ENCODE data around the gene REM1. TPM values are rescaled to one million over a fixed set of nuclear protein-coding genes. Genes with fewer than 3 reads are reported as not detected.
"Not testable (repeated sequence)": the region's sequence is repeated elsewhere in the genome, so short reads cannot be mapped to it uniquely, and the experiment has no call there.

The REM1 gene
- total and polyA plus RNA-seq, 7 donors: 0.91 to 2.8 (median 1.0) TPM

DNA sequence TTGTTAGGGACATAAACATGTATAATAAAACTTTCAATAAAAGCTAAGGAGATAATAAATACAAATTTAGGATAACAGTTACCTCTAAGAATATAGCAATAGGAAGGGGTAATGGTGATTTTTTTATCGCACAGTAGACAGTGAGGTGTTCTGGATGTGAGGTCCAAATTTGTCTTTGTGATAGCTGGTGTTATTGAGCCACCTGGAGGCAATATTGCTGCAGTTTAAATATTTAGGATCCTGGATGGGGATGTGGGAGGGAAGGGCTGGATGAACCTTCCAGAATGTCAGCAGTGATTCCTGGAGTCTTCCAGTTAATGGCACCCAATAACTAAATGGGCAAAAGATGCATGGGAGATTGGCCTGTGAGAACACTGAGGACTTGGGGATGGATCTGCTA, 20.7 kb upstream of the REM1 start:
- TF ChIP-seq, protein P1, sequence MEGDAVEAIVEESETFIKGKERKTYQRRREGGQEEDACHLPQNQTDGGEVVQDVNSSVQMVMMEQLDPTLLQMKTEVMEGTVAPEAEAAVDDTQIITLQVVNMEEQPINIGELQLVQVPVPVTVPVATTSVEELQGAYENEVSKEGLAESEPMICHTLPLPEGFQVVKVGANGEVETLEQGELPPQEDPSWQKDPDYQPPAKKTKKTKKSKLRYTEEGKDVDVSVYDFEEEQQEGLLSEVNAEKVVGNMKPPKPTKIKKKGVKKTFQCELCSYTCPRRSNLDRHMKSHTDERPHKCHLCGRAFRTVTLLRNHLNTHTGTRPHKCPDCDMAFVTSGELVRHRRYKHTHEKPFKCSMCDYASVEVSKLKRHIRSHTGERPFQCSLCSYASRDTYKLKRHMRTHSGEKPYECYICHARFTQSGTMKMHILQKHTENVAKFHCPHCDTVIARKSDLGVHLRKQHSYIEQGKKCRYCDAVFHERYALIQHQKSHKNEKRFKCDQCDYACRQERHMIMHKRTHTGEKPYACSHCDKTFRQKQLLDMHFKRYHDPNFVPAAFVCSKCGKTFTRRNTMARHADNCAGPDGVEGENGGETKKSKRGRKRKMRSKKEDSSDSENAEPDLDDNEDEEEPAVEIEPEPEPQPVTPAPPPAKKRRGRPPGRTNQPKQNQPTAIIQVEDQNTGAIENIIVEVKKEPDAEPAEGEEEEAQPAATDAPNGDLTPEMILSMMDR (IDR thresholded peaks at IDR 0.05): no peak
- Histone ChIP-seq H3K9me3 (no peaks in the 10 kb centered on the region), H3K27me3 (ENCODE audit: insufficient read depth in 3 of 3, low read length in 2 of 3) (peaks cover 0 to 5% (median 0%) of the 10 kb centered on the region in 3 donors), H3K27ac (no peak overlapping the region), H3K36me3 (ENCODE audit: insufficient read depth in 1 of 2, low read depth in 1 of 2) (no peaks in the 10 kb centered on the region), H3K4me3 (no peak overlapping the region), H3K4me1 (no peaks in the 10 kb centered on the region)
- WGBS, 3 donors: 91 to 93% (median 92%) methylated on average over 1 of the region's 1 CpG
- DNase-seq (no peak), ATAC-seq (no peak)
- intact Hi-C loops (cut with DNase I): no loop called here

DNA sequence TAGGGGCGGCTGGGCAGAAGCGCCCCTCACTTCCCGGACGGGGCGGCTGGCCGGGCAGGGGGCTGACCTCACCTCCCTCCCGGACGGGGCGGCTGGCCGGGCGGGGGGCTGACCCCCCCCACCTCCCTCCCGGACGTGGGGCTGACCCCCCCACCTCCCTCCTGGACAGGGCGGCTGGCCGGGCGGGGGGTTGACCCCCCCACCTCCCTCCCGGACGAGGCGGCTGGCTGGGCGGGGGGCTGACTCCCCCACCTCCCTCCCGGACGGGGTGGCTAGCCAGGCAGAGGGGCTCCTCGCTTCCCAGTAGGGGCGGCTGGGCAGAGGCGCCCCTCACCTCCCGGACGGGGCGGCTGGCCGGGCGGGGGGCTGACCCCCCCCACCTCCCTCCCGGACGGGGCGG, 4.1 kb upstream of the REM1 start:
- WGBS, 3 donors: 60 to 95% (median 94%) methylated on average over 4 to 20 of the region's 33 CpGs
- H3K4me3 ChIP-seq; ATAC-seq; H3K36me3 ChIP-seq (ENCODE audit: insufficient read depth in 1 of 2, low read depth in 1 of 2); H3K9me3 ChIP-seq; intact Hi-C loops (cut with DNase I); H3K27me3 ChIP-seq (ENCODE audit: insufficient read depth in 3 of 3, low read length in 2 of 3); H3K27ac ChIP-seq; H3K4me1 ChIP-seq; DNase-seq: not testable (repeated sequence)

DNA sequence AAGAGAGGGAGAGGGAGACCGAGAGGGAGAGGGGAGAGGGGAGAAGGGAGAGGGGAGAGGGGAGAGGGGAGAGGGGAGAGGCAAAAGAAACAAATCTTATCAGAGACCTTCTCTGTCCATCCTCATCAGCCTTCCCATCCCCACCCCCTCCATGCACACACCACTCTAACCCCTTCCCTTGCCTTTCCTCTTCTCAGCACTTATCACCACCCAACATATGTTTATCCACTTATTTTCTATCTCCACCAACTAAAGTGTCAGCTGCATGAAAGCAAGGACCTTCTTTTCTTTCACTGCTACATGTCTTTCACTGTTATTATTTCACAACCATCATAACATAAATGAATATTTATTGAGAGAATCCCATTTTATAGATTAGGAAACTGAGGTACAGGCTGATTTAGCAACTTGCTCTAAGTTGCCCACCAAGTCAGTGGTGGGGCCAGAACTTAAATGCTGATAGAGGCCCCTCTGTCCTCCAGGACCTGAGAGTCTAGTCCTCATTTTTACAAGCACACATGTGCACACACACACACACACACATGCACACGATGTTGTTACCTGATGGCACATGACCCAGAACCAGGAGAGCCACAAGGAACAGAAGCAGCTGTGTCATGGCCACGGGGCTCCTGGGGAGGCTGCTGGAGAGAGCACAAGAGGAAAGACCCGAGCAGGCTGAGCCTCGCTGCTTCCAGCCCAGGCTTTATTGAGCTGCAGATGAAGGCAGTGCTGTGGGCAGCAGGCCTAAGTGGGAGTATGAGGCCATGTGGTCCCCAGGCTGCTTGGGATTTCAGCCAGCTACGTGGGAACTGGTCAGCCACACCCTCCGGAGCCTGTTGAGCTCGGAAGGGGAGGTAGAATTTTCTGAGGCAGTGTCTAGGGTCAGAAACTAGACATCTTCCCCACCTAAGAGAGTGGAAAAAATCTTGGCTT, 2.4 kb upstream of the REM1 start:
- ATAC-seq (no peak), DNase-seq (no peak)

DNA sequence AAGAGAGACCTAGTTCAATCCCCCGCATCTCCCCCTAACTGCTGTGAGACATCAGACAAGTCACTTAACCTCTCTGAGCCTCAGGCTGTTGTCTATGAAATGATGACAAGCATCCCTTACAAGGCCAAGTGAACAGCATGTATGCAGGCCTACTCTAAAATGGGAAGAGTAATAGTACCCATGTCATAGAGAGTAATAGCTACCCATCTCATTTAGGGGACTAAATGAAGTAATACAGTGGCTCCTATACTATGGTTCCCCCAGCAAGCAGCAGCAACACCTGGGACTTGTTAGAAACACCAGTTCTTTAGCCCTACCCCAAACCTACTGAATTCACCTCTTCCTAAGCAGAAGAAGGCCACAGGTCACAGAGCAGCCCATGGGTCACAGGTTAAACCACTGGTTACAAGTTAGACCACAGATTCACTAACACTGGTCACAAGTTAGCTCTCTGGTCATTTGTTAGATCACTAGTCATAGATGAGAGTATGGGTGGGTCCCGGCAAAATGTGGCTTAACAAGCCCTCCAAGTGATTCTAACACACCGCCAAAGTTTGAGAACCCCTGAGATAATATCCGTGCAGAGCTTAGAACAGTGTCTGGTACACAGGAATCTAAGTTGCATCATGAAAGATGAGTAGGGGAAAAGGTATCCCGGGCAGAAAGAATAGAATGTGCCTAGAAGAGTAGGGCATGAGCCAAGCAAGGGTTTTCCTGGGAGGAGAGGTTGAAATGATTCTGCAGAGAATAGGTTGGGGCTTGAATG, 1.6 kb upstream of the REM1 start:
- DNase-seq: no peak
- ATAC-seq: no peak
- no peaks in the 10 kb centered on the region for H3K36me3 ChIP-seq (ENCODE audit: insufficient read depth in 1 of 2, low read depth in 1 of 2)
- TF ChIP-seq, protein P1 (IDR thresholded peaks at IDR 0.05): no peak
- no peak overlapping the region for H3K27ac ChIP-seq
- H3K27me3 ChIP-seq (ENCODE audit: insufficient read depth in 3 of 3, low read length in 2 of 3): peaks cover 0 to 18% (median 7%) of the 10 kb centered on the region in 3 donors
- no peaks in the 10 kb centered on the region for H3K9me3 ChIP-seq
- 76 to 82% (median 79%) methylated on average over 5 of the region's 5 CpGs for WGBS, 3 donors
- H3K4me1 ChIP-seq: no peaks in the 10 kb centered on the region
- no peak overlapping the region for H3K4me3 ChIP-seq
- intact Hi-C loops (cut with DNase I): no loop called here

More for the DNA sequence above, 2.4 kb upstream of the REM1 start:
- WGBS, 3 donors: 36 to 37% (median 36%) methylated on average over 7 of the region's 8 CpGs
- intact Hi-C loops (cut with DNase I): no loop called here
- H3K27me3 ChIP-seq (ENCODE audit: insufficient read depth in 3 of 3, low read length in 2 of 3): peaks cover 2 to 18% (median 7%) of the 10 kb centered on the region in 3 donors
- H3K36me3 ChIP-seq (ENCODE audit: insufficient read depth in 1 of 2, low read depth in 1 of 2): no peaks in the 10 kb centered on the region
- H3K4me3 ChIP-seq: no peak overlapping the region
- H3K4me1 ChIP-seq: no peaks in the 10 kb centered on the region
- H3K9me3 ChIP-seq: no peaks in the 10 kb centered on the region
- TF ChIP-seq, protein P1 (IDR thresholded peaks at IDR 0.05): no peak
- no peak overlapping the region for H3K27ac ChIP-seq

DNA sequence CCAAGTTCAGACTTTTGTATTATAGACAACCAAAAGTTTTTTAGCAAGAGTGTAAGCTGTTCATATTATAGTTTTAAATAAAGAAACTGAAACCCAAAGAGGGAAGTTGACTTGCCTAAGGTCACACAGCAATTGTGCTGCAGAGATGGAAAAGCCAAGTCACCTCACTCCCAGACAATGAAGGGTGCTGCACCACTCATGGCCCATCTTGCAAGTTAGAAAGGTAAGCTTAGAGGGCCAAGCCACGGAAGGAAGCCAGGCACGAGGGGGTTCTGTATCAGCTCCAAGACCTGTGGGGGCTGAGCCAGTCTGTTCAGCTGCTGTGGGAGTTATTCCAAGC, 1.0 kb upstream of the REM1 start:
- 44 to 52% (median 47%) methylated on average over 2 of the region's 2 CpGs for WGBS, 3 donors

More for the DNA sequence above, 1.0 kb upstream of the REM1 start:
- H3K4me3 ChIP-seq: no peak overlapping the region
- no peaks in the 10 kb centered on the region for H3K9me3 ChIP-seq
- no peak overlapping the region for H3K27ac ChIP-seq
- TF ChIP-seq, protein P1 (IDR thresholded peaks at IDR 0.05): no peak
- no peaks in the 10 kb centered on the region for H3K36me3 ChIP-seq (ENCODE audit: insufficient read depth in 1 of 2, low read depth in 1 of 2)
- no peaks in the 10 kb centered on the region for H3K4me1 ChIP-seq
- ATAC-seq (no peak), DNase-seq (no peak)
- intact Hi-C loops (cut with DNase I): no loop called here
- H3K27me3 ChIP-seq (ENCODE audit: insufficient read depth in 3 of 3, low read length in 2 of 3): peaks cover 0 to 18% (median 7%) of the 10 kb centered on the region in 3 donors
